HepG2 (cell line): ENCODE measurements around the gene ARHGAP31. TPM values are rescaled to one million over a fixed set of nuclear protein-coding genes. Genes with fewer than 3 reads are reported as not detected.

Experiments
- FOSL2 ChIP-seq: sonication (generic); formaldehyde crosslinking; IDR thresholded peaks from 2 replicates; pipeline ENCODE4 v1.4.0; 2020; ENCODE audit warnings: missing genetic modification reagents
- GATAD2A ChIP-seq: IDR thresholded peaks from 2 replicates; pipeline ENCODE4 v1.6.1; 2016
- KDM5B ChIP-seq: sonication (generic); formaldehyde crosslinking; IDR thresholded peaks from 2 replicates; pipeline ENCODE4 v1.4.0; 2020; ENCODE audit warnings: missing genetic modification reagents, mild to moderate bottlenecking, borderline replicate concordance
- SP140L ChIP-seq: sonication (generic); formaldehyde crosslinking; IDR thresholded peaks from 2 replicates; pipeline ENCODE4 v1.4.0; 2020; ENCODE audit warnings: missing genetic modification reagents, borderline replicate concordance
- STAG1 ChIP-seq: sonication (generic); formaldehyde crosslinking; IDR thresholded peaks from 2 replicates; pipeline ENCODE4 v1.4.0; 2020; ENCODE audit warnings: missing genetic modification reagents
- ZNF20 ChIP-seq: sonication (generic); formaldehyde crosslinking; IDR thresholded peaks from 2 replicates; pipeline ENCODE4 v1.4.0; 2020; ENCODE audit warnings: mild to moderate bottlenecking, moderate library complexity, missing genetic modification reagents
- ZNF235 ChIP-seq: sonication (generic); formaldehyde crosslinking; IDR thresholded peaks from 2 replicates; pipeline ENCODE4 v1.8.1; 2023; ENCODE audit warnings: mild to moderate bottlenecking, missing genetic modification reagents, borderline replicate concordance
- ZNF687 ChIP-seq: sonication (generic); formaldehyde crosslinking; IDR thresholded peaks from 2 replicates; pipeline ENCODE4 v1.5.1; 2020; ENCODE audit warnings: mild to moderate bottlenecking, missing genetic modification reagents, moderate library complexity
- ZNF780A ChIP-seq: sonication (generic); formaldehyde crosslinking; IDR thresholded peaks from 2 replicates; pipeline ENCODE4 v1.8.0; 2022; ENCODE audit warnings: mild to moderate bottlenecking, missing genetic modification reagents, moderate library complexity
- ZNF781 ChIP-seq: sonication (generic); formaldehyde crosslinking; IDR thresholded peaks from 2 replicates; pipeline ENCODE4 v1.5.1; 2020; ENCODE audit warnings: borderline replicate concordance, mild to moderate bottlenecking, missing genetic modification reagents; ENCODE audit errors: not compliant biosample characterization
- polyA plus RNA-seq, 8 experiments: library from polyadenylated mRNA; depleted of rRNA in 3 of 8; stranded (reverse) in 7 of 8; unstranded in 1 of 8; fragments of >200 nt; fragmentation: Illumina TruSeq in 4 of 8; extraction: Trizol in 4 of 8; gene quantifications; 2 replicates each; pipeline versions ENCODE4 v1.2.1 to v1.2.3, GENCODE V29; 2011 to 2016; ENCODE audit warnings: low read depth in 4 of 8, missing spikeins in 1 of 8, mixed read lengths in 1 of 8; ENCODE audit not compliant: insufficient read depth in 1 of 8
- total RNA-seq, 5 experiments: library from RNA; depleted of rRNA; stranded (reverse); fragments of >200 nt; fragmentation: Illumina TruSeq; extraction: Trizol; gene quantifications; 2 replicates each; pipeline ENCODE4 v1.2.3, GENCODE V29; 2016; ENCODE audit warnings: low read depth in 1 of 5
- TF ChIP-seq, protein P1 (sequence below): sonication (generic); formaldehyde crosslinking; IDR thresholded peaks from 2 replicates; pipeline ENCODE4 v1.5.0; 2020; ENCODE audit warnings: mild to moderate bottlenecking, missing genetic modification reagents, borderline replicate concordance
- TF ChIP-seq, protein P2 (sequence below): sonication (generic); formaldehyde crosslinking; conservative IDR thresholded peaks from 2 replicates; pipeline ENCODE4 v1.4.0; 2020; ENCODE audit warnings: missing genetic modification reagents

The ARHGAP31 gene
- total and polyA plus RNA-seq, 2 of the 13 experiments (the other 11 are each of a cell fraction or from before 2014, with no cell fraction given): not detected

DNA sequence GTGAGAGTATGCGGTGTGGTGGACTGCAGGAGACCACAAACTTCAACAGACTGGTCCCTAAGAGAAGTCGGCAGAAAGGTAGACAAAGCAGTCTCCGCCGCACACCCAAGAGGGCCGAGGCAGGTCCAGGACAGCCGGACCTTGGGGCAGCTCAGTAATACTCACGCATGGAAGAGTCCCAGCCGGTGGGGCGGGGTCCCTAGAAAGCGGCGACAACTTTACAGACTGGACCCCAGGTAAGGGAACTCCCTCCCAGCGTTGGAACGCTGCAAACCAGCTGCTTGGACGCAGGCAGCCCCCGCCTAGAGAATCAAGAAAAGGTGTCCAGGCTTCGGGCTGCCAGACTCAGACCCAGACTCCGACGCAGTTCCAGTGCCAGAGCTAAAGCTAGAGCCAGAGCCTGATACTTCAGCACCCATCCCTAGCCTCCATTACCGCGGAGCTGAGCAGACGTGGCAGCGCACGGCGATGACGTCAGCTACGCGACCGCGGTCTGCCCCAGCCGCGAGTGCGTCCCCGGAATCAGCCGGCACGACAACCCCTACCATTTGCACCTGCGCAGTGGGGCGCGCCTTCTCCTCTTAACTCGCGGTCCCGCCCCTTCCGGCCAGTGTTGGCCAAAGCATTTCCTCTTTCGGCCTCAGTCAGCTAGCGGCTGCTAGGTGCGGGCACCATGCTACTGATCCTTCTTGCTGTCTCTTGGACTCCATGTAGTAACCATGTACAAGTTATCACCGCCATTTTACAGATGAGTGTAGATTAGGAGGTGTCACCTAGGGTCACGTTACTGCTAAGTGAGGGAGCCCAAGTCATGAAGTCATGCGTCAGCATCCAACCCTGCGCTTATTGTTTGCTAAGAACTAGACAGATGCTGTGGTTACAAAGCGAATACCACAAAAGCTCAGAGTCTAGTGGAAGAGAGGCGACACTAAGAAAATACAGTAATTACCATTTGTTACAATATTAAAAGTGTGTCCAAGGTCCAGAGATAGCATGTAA, 169.3 kb downstream of the ARHGAP31 start, which contains the start of gene TMEM39A (continued):
- TF ChIP-seq, protein P1, sequence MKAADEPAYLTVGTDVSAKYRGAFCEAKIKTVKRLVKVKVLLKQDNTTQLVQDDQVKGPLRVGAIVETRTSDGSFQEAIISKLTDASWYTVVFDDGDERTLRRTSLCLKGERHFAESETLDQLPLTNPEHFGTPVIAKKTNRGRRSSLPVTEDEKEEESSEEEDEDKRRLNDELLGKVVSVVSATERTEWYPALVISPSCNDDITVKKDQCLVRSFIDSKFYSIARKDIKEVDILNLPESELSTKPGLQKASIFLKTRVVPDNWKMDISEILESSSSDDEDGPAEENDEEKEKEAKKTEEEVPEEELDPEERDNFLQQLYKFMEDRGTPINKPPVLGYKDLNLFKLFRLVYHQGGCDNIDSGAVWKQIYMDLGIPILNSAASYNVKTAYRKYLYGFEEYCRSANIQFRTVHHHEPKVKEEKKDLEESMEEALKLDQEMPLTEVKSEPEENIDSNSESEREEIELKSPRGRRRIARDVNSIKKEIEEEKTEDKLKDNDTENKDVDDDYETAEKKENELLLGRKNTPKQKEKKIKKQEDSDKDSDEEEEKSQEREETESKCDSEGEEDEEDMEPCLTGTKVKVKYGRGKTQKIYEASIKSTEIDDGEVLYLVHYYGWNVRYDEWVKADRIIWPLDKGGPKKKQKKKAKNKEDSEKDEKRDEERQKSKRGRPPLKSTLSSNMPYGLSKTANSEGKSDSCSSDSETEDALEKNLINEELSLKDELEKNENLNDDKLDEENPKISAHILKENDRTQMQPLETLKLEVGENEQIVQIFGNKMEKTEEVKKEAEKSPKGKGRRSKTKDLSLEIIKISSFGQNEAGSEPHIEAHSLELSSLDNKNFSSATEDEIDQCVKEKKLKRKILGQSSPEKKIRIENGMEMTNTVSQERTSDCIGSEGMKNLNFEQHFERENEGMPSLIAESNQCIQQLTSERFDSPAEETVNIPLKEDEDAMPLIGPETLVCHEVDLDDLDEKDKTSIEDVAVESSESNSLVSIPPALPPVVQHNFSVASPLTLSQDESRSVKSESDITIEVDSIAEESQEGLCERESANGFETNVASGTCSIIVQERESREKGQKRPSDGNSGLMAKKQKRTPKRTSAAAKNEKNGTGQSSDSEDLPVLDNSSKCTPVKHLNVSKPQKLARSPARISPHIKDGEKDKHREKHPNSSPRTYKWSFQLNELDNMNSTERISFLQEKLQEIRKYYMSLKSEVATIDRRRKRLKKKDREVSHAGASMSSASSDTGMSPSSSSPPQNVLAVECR (CRISPR knock-in tag): peak; percentile 94
- TF ChIP-seq ZNF780A (CRISPR knock-in tag) (0 out of 2 replicates have a peak, but pooled peaks have one; percentile 71), ZNF781 (CRISPR knock-in tag) (no peak), GATAD2A (CRISPR knock-in tag) (peak; percentile 35; the same call in 1 of the 2 replicates), KDM5B (CRISPR knock-in tag) (peak; percentile 86; the same call in 1 of the 2 replicates), ZNF235 (CRISPR knock-in tag) (no peak), ZNF20 (CRISPR knock-in tag) (no peak), FOSL2 (CRISPR knock-in tag) (peak; percentile 63), STAG1 (CRISPR knock-in tag) (no peak), SP140L (CRISPR knock-in tag) (0 out of 2 replicates have a peak, but pooled peaks have one; percentile 36), ZNF687 (CRISPR knock-in tag) (peak; percentile 92)
- TF ChIP-seq, protein P2, sequence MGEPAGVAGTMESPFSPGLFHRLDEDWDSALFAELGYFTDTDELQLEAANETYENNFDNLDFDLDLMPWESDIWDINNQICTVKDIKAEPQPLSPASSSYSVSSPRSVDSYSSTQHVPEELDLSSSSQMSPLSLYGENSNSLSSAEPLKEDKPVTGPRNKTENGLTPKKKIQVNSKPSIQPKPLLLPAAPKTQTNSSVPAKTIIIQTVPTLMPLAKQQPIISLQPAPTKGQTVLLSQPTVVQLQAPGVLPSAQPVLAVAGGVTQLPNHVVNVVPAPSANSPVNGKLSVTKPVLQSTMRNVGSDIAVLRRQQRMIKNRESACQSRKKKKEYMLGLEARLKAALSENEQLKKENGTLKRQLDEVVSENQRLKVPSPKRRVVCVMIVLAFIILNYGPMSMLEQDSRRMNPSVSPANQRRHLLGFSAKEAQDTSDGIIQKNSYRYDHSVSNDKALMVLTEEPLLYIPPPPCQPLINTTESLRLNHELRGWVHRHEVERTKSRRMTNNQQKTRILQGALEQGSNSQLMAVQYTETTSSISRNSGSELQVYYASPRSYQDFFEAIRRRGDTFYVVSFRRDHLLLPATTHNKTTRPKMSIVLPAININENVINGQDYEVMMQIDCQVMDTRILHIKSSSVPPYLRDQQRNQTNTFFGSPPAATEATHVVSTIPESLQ (CRISPR knock-in tag): peak; percentile 71; the same call in 1 of the 2 replicates
